GM21447 (cell line): Measurements from ENCODE around the gene OPA1.
A peak's percentile ranks its signal among the peaks of the same experiment; 100 is the strongest.

Source experiments
- ATAC-seq: cut with Tn5 transposase; IDR thresholded peaks from one replicate; pipeline ENCODE4 v1.9.1; 2021; ENCODE audit not compliant: unreplicated experiment

Gene OPA1

GRCh38 chr3:193734737-193735366 lies 141.8 kb downstream of the OPA1 start:
- ATAC-seq, result no peak

- ATAC-seq, result no peak
These were observed 142.8 kb downstream of the OPA1 start for GRCh38 chr3:193735850-193736249.

DNA sequence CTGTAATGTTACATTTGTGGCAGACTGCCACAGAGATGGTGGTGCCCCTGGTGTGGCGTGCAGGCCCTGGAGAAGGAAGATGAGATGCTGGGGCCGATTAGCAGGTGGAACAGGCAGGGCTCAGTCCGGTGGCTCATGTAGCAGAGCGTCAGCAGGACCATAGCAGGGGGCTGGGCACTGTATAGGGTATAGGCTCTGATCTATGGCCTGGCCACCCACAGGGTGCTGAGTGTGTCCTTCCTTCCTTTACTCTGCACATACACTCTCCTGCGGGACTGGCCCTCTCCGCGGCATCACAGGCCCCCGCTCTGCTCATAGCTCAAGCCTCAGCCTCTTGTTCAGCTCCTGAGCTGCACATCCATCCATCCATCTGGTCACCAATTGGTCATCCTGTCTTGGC lies 143.6 kb downstream of the OPA1 start:
- ATAC-seq, result no peak

DNA sequence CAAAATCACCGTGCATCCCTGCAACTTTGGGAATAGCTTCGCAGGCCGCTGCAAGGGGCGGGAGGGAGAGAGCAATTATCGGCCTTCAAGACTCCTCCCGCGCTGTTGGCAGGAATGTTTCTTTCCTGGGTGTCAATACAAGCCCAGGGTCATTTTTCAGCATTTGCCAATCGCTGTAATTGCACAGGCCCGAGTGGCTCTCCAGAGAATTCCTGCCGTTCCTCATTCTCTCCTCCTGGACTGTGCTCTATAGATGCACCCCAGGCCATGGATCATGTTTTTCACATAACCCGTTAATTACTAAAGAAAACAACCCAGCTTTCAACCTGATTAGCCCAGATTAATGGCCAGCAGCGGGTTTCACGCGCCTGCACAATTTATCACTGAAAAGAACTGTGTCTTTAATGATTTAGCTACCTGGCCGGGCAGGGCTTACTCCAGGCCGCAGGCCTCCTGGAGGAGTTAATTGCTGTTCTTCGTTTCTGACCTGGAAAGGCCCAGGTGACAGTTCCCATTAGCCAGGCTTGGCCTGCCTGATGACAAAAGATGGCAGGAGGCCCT lies 144.3 kb downstream of the OPA1 start:
- no peak for ATAC-seq

DNA sequence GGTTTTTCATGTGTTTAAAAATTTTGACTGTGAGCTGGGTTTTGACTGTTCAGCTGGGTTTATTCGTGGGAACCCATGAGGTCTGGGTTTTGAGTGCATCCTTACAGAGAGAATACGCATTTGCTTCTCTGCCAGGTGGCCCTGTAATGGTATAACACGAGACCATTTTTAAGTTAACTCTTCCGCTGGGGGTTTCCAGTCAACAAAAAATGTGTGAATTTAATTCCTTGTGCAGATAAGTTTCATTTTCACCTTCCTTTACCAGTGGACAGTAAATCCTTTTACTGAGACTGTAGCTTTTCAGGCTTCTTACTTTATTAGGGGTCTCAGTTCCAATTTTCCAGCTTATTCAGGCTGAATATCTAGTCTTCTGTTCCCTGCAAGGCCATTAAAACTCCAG lies 149.6 kb downstream of the OPA1 start:
- peak; percentile 65 for ATAC-seq

GRCh38 chr3:193743702-193744047 lies 150.7 kb downstream of the OPA1 start:
- peak; percentile 70 for ATAC-seq

DNA sequence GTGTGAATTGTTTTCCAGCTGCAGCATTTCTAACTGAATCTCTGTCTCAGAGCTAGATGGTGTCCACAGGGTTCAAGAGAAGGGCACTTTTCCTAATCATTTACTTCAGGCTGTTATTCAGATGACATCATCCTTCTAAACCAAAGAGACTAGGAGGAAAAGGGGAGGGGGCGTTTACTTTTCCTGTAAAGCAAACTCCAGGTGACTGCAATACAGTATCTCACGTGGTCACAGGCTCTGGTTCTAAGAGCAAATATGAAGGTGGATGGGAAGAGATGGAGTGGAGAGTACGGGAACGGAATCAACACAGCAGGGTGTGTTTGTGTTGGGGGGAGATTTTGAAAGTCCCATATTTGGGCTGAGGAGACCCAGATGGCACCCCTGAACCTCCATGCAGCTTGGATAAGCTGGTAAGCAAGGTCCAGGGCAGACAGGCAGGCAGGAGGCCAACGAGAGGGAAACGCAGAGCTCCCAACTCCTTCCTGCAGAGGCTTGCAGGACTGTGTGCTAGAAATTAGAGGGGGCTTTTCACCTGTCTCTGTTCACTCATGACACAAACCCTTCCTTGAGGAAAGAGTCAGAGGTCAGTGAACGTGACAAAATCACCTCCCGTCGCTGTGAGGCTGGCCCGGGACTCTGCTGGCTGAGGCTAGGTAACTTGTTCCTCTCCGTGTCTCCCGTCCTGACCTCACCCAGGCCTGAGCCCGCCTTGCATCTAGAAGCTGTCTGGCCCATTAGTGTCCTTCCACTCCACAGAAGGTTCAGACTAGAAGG lies 151.2 kb downstream of the OPA1 start:
- ATAC-seq, result no peak

DNA sequence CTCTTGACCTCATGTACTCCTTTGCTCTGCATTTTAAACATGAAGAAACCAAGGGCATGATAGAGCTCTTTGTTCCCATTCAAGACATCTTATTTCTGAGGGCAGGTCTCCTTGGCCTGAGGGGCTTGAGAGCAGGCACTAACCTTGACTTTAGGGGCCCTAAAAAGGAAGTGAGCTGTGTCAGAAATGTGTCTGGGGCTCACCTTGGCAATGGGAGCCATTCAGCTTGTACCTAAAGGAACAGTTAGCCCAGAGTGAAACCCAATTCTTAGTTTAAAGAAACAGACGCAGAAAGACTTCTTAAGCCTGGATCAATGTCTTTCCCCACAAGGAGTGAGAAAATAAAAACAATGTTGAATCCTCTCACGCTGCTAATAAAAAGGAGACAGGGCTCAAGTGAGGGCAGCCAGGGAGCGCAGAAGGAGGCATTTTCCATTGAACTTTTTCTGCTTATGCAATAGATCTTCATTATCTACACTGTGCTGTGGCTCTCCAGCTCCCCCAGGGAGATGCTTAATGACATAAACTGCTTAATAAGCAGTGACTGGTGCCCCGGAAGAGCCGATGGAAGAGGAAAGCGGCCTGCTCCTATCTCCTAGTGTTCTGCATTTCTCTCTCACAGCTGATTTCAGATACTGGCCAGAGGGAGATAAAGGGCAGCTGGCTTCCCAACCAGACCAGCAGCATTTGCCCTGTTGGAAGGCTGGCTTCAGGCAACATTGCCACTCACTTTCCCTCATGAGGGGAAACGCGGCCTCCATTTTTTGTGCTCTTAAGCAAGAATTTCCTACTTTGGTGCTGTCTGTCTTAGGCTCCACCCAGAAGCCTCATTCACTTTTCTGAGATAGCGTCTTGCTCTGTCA lies 152.0 kb downstream of the OPA1 start:
- ATAC-seq, result no peak

DNA sequence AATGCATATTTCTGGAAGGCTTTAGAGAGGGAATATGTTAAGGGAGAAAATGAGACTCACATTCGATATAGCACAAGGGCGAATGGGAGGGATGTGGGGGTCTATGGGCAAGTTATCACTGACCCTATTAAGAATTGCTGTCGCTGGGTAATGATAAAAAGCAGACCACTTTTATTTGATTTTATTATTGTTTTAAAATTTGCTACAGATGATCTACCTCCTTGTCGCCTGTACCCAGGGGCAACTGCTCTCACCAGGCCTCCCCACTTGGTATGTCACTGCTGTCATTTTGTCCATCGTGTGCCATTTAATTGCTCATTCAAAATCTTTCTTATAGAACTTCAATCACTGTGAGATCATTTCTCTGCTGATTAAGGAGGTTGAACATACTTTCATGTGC lies 153.8 kb downstream of the OPA1 start:
- no peak for ATAC-seq
